ENCODE results near the gene DNM2. TPM values are rescaled to one million over a fixed set of nuclear protein-coding genes. Genes with fewer than 3 reads are reported as not detected.
"Not testable (repeated sequence)": the region's sequence is repeated elsewhere in the genome, so short reads cannot be mapped to it uniquely, and the experiment has no call there.

The DNM2 gene
- 113 TPM for total RNA-seq

- peak; percentile 80 to 90 (median 82) for TF ChIP-seq CTCF (IDR thresholded peaks at IDR 0.05)
- DNase-seq (ENCODE audit: low spot score in 2 of 2) = peak; percentile 99 to 100
- Histone ChIP-seq H3K4me3 (peak within 1 kb of the TSS; percentile 95 to 99), H3K9me3 (no peaks in the 10 kb centered on the region), H3K27ac (peak within 1 kb of the TSS; percentile 89 to 94), H3K36me3 (peaks cover 0 to 11% of the 10 kb centered on the region in 2 donors), H3K4me1 (peaks cover 0 to 23% of the 10 kb centered on the region in 2 donors), H3K27me3 (no peaks in the 10 kb centered on the region)
- intact Hi-C loops (cut with DNase I) = loop anchor here (1.0 to 5.0 kb wide), 8 partner anchors 16 to 211 kb away; partner anchors contain the start of genes CARM1, ILF3, QTRT1 and TIMM29
Observed at GRCh38 chr19:10717356-10718204, at the start of gene DNM2. TSS of gene DNM2 (plus strand) at chr19:10718079. CDS start at chr19:10718243, 164 bp downstream.

DNA sequence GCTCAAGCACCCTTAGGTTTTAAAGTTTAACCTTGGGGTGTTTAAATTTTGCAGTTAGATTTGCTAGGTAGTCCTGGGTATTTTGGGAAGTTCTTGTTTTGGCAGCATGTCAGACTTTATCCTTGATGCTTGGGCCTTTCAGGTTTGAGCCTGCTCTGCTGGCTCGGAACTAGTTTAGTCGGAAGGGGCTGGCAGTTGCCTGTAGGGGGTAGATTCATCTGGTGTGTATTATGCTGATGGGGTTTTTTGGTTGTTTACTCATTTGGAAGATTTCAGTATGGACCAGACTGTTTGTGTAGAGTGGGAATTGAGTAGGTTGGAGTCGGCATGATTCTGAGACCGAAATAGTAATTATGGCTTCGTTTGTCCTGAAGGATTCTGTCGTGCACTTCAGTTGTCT, 48.6 kb upstream of the DNM2 start:
- DNase-seq (ENCODE audit: low spot score in 2 of 2) = no peak
- peaks cover 0 to 2% of the 10 kb centered on the region in 2 donors for H3K4me1 ChIP-seq
- intact Hi-C loops (cut with DNase I) = no loop called here
- no peaks in the 10 kb centered on the region for H3K9me3 ChIP-seq
- no peak for TF ChIP-seq CTCF (IDR thresholded peaks at IDR 0.05)
- H3K27ac ChIP-seq = no peak overlapping the region
- H3K4me3 ChIP-seq = no peak overlapping the region
- H3K36me3 ChIP-seq = peaks cover 30% of the 10 kb centered on the region in 2 donors
- no peaks in the 10 kb centered on the region for H3K27me3 ChIP-seq

DNA sequence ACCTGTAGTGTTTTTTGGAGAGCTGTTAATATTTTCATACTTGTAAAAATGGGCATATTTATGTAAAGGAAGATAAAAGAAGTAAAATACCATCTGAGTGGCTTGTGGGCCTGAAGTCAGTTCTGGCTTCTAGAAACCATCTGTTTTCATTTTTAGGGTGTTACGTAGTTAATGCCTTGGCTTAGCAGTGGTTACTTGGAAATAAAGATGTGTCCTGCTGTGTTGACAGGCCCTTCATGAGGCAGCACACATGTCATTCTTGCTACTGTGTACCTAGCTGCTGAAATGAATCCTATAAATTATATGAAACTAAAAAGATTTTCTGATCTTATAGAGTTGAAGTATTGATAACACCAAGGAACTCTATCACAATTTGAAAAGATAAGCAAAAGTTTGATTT, 47.7 kb upstream of the DNM2 start:
- no peak overlapping the region for H3K4me3 ChIP-seq
- H3K27ac ChIP-seq = no peak overlapping the region
- H3K36me3 ChIP-seq = peaks cover 30% of the 10 kb centered on the region in 2 donors
- H3K4me1 ChIP-seq = peaks cover 0 to 2% of the 10 kb centered on the region in 2 donors
- TF ChIP-seq CTCF (IDR thresholded peaks at IDR 0.05) = no peak
- intact Hi-C loops (cut with DNase I) = no loop called here
- no peaks in the 10 kb centered on the region for H3K9me3 ChIP-seq
- DNase-seq (ENCODE audit: low spot score in 2 of 2) = no peak
- no peaks in the 10 kb centered on the region for H3K27me3 ChIP-seq

- Histone ChIP-seq H3K27ac (no peak overlapping the region), H3K9me3 (no peaks in the 10 kb centered on the region), H3K4me1 (peaks cover 0 to 2% of the 10 kb centered on the region in 2 donors), H3K36me3 (peaks cover 35% of the 10 kb centered on the region in 2 donors), H3K4me3 (no peak overlapping the region), H3K27me3 (no peaks in the 10 kb centered on the region)
- intact Hi-C loops (cut with DNase I) = no loop called here
- TF ChIP-seq CTCF (IDR thresholded peaks at IDR 0.05) = no peak
- DNase-seq (ENCODE audit: low spot score in 2 of 2) = no peak
Observed at GRCh38 chr19:10670876-10671804, 46.7 kb upstream of the DNM2 start.

DNA sequence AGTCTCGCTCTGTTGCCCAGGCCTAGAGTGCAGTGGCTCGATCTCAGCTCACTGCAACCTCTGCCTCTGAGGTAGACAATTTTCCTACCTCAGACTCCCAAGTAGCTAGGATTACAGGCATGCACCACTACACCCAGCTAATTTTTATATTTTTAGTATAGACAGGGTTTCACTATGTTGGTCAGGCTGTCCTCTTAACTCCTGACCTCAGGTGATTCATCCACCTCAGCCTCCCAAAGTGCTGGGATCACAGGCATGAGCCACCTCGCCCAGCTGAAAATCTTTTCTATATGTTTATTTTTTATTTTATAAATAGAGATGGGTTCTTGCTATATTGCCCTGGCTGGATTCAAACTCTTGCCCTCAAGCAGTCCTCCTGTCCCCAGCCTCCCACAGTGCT, 46.0 kb upstream of the DNM2 start:
- DNase-seq (ENCODE audit: low spot score in 2 of 2); H3K9me3 ChIP-seq; H3K4me3 ChIP-seq; H3K4me1 ChIP-seq; intact Hi-C loops (cut with DNase I); H3K27me3 ChIP-seq; H3K27ac ChIP-seq: not testable (repeated sequence)
- H3K36me3 ChIP-seq = peaks cover 37 to 40% of the 10 kb centered on the region in 2 donors

DNA sequence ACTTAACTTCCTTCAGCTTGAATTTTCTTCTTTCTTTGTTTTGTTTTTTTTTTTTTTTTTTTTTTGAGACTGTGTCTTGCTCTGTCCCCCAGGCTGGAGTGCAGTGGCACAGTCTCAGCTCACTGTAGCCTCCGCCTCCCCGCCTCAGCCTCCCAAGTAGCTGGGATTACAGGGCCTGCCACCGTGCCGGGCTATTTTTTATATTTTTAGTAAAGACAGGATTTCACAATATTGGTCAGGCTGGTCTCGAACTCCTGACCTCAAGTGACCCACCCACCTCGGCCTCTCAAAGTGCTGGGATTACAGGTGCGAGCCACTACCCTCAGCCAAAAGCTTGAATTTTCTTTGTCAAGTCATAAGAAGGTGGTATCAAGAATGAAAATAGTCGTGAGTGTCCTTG, 42.7 kb upstream of the DNM2 start:
- intact Hi-C loops (cut with DNase I); DNase-seq (ENCODE audit: low spot score in 2 of 2); H3K9me3 ChIP-seq; H3K4me3 ChIP-seq; H3K27me3 ChIP-seq; H3K4me1 ChIP-seq; H3K27ac ChIP-seq: not testable (repeated sequence)
- peaks cover 70 to 73% of the 10 kb centered on the region in 2 donors for H3K36me3 ChIP-seq
